ENCODE measurements around the gene THAP10. TPM values are rescaled to one million over a fixed set of nuclear protein-coding genes. Genes with fewer than 3 reads are reported as not detected.

Gene THAP10
- total RNA-seq, 4 donors from 2014 or later = 0.88 to 4.6 (median 1.5) TPM

GRCh38 chr15:70906842-70907241 lies 14.6 kb upstream of the THAP10 start:
- TF ChIP-seq CTCF (IDR thresholded peaks at IDR 0.05; ENCODE audit: low read depth) = no peak

DNA sequence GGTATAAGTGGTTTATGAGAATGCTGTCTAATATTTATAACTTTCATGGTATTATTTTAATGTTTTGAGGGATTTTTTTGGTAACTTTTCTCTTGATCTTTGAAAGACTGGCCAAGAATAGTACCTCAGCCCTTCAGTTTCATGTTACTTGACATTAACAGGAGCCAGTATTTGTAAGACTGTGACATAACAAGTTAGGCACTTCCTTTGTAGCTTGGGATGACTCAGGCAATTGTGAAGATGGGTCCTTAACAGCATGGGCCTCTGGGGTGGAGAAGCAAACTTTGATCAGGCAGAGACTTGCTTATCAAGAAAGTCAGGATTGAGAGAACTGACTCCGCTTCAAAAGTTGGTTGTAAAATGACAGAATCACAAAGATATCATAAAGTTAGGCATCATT lies 9.9 kb upstream of the THAP10 start:
- no peak for TF ChIP-seq CTCF (IDR thresholded peaks at IDR 0.05; ENCODE audit: low read depth)

GRCh38 chr15:70892912-70893560 lies 803 bp upstream of the THAP10 start:
- no peak for TF ChIP-seq CTCF (IDR thresholded peaks at IDR 0.05; ENCODE audit: low read depth)

DNA sequence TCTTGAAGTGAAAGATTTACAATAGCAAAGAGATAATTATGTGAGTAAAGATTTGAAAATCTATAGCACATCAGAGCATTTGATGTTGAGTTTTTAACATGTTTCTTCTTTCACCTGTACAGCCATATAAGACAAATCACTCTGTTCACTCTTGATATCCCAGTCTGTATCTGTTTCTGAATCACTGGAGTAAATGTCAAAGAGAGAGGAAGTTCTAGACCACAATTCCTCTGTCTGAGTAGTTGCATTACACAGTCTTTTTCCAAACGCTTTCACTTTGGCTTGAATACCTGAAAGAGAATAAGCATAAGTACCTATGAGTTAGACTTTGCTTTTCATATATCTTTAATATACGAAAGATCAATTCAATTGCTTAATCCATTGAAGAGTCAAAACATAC lies 9.9 kb downstream of the THAP10 start:
- TF ChIP-seq CTCF (IDR thresholded peaks at IDR 0.05; ENCODE audit: low read depth) = no peak

DNA sequence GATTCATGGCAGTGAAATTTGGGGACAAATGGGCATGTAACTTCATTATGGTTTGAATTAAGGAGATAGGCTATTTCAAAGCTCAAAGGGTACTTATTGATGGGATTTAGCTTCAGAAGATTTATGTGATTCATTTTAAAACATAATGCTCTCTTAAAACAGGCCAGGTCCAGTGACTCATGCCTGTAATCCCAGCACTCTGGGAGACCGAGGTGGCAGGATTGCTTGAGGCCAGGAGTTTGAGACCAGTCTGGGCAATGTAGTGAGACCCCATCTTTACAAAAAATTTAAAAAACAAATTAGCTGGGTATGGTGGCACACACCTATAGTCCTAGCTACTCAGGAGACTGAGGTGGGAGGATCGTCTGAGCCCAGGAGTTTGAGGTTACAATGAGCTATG lies 11.5 kb downstream of the THAP10 start:
- no peak for TF ChIP-seq CTCF (IDR thresholded peaks at IDR 0.05; ENCODE audit: low read depth)

GRCh38 chr15:70879401-70879800 lies 12.8 kb downstream of the THAP10 start:
- no peak for TF ChIP-seq CTCF (IDR thresholded peaks at IDR 0.05; ENCODE audit: low read depth)

GRCh38 chr15:70876683-70877082 lies 15.6 kb downstream of the THAP10 start:
- TF ChIP-seq CTCF (IDR thresholded peaks at IDR 0.05; ENCODE audit: low read depth) = no peak
